ENCODE results near the gene COL5A1. TPM values are rescaled to one million over a fixed set of nuclear protein-coding genes. Genes with fewer than 3 reads are reported as not detected.

Gene COL5A1
- total RNA-seq, 4 donors from 2014 or later, result 1.6 to 2.8 (median 2.3) TPM

DNA sequence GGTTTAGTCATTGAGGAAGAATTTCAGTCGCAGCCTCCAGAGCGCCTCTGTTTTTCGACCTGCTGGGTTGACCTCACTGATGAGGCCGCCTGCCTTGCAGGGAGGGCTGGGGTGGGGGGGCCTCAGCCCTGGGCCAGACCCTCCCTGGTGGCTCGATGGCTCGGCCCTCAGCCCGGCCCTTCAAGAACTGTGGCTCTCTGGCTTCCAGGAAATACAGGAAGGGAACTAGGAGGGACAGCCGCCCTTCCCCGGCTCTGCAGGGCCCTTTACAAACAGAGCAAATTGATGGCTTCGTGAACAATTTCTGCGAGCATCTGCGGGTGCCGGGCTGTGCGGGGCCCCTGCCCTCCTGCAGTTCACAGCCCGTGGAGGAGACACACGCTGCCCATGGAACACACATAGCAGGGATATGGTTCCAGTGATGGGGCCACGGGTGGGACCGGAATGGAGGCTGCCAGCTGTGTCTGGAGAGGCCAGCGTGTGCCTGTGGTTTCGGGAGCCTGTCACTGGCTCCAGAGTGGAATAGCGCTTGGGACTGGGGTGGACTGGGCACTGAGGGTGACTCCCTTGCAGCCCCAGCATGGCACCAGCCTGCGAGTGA lies 39.6 kb downstream of the COL5A1 start:
- intact Hi-C loops (cut with DNase I; ENCODE audit: low total_unique reads), result no loop called here

GRCh38 chr9:134682026-134682425 lies 40.4 kb downstream of the COL5A1 start:
- Histone ChIP-seq H3K36me3 (no peaks in the 10 kb centered on the region), H3K4me1 (no peaks in the 10 kb centered on the region), H3K4me3 (no peak overlapping the region), H3K27me3 (peaks cover 0 to 4% (median 0%) of the 10 kb centered on the region in 3 donors), H3K9me3 (no peaks in the 10 kb centered on the region), H3K27ac (no peak overlapping the region)
- ATAC-seq, result no peak
- no peak for DNase-seq
- TF ChIP-seq, protein P1, sequence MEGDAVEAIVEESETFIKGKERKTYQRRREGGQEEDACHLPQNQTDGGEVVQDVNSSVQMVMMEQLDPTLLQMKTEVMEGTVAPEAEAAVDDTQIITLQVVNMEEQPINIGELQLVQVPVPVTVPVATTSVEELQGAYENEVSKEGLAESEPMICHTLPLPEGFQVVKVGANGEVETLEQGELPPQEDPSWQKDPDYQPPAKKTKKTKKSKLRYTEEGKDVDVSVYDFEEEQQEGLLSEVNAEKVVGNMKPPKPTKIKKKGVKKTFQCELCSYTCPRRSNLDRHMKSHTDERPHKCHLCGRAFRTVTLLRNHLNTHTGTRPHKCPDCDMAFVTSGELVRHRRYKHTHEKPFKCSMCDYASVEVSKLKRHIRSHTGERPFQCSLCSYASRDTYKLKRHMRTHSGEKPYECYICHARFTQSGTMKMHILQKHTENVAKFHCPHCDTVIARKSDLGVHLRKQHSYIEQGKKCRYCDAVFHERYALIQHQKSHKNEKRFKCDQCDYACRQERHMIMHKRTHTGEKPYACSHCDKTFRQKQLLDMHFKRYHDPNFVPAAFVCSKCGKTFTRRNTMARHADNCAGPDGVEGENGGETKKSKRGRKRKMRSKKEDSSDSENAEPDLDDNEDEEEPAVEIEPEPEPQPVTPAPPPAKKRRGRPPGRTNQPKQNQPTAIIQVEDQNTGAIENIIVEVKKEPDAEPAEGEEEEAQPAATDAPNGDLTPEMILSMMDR (IDR thresholded peaks at IDR 0.05 in 4 of 5, conservative IDR thresholded peaks at IDR 0.05 in 1 of 5), result no peak
- no peak for TF ChIP-seq POLR2A (IDR thresholded peaks at IDR 0.05)
- in situ Hi-C loops (cut with MboI; ENCODE audit: low sequenced_read_pairs in 4 of 4), result no loop called here
- intact Hi-C loops (cut with DNase I; ENCODE audit: low total_unique reads), result no loop called here

More for the DNA sequence above, 39.6 kb downstream of the COL5A1 start:
- ATAC-seq, result no peak
- in situ Hi-C loops (cut with MboI; ENCODE audit: low sequenced_read_pairs in 4 of 4), result no loop called here
- H3K36me3 ChIP-seq, result no peaks in the 10 kb centered on the region
- no peaks in the 10 kb centered on the region for H3K4me1 ChIP-seq
- no peak for DNase-seq
- TF ChIP-seq POLR2A (IDR thresholded peaks at IDR 0.05), result no peak
- TF ChIP-seq, protein P1 (IDR thresholded peaks at IDR 0.05 in 4 of 5, conservative IDR thresholded peaks at IDR 0.05 in 1 of 5), result no peak
- peaks cover 0 to 4% (median 0%) of the 10 kb centered on the region in 3 donors for H3K27me3 ChIP-seq
- no peak overlapping the region for H3K27ac ChIP-seq
- H3K4me3 ChIP-seq, result no peak overlapping the region
- no peaks in the 10 kb centered on the region for H3K9me3 ChIP-seq

- no peak overlapping the region for H3K4me3 ChIP-seq
- TF ChIP-seq, protein P1 (IDR thresholded peaks at IDR 0.05 in 4 of 5, conservative IDR thresholded peaks at IDR 0.05 in 1 of 5), result no peak
- no peak for TF ChIP-seq POLR2A (IDR thresholded peaks at IDR 0.05)
- no peaks in the 10 kb centered on the region for H3K4me1 ChIP-seq
- in situ Hi-C loops (cut with MboI; ENCODE audit: low sequenced_read_pairs in 4 of 4) (no loop called here), intact Hi-C loops (cut with DNase I; ENCODE audit: low total_unique reads) (no loop called here)
- ATAC-seq (no peak), DNase-seq (no peak)
- H3K9me3 ChIP-seq, result no peaks in the 10 kb centered on the region
- no peaks in the 10 kb centered on the region for H3K36me3 ChIP-seq
- H3K27me3 ChIP-seq, result peaks cover 0 to 4% (median 0%) of the 10 kb centered on the region in 3 donors
- H3K27ac ChIP-seq, result no peak overlapping the region
Observed at GRCh38 chr9:134682651-134683364, 41.2 kb downstream of the COL5A1 start.

- DNase-seq (no peak), ATAC-seq (no peak)
- TF ChIP-seq, protein P1 (IDR thresholded peaks at IDR 0.05 in 4 of 5, conservative IDR thresholded peaks at IDR 0.05 in 1 of 5), result no peak
- TF ChIP-seq POLR2A (IDR thresholded peaks at IDR 0.05), result no peak
- no peak overlapping the region for H3K27ac ChIP-seq
- intact Hi-C loops (cut with DNase I; ENCODE audit: low total_unique reads), result no loop called here
- in situ Hi-C loops (cut with MboI; ENCODE audit: low sequenced_read_pairs in 4 of 4), result no loop called here
- no peaks in the 10 kb centered on the region for H3K36me3 ChIP-seq
- H3K9me3 ChIP-seq, result no peaks in the 10 kb centered on the region
- no peaks in the 10 kb centered on the region for H3K27me3 ChIP-seq
- no peak overlapping the region for H3K4me3 ChIP-seq
- no peaks in the 10 kb centered on the region for H3K4me1 ChIP-seq
Observed at GRCh38 chr9:134683714-134684374, 42.2 kb downstream of the COL5A1 start.
